Liver (tissue), 9 donors: ENCODE measurements around the gene CAMK1D. TPM values are rescaled to one million over a fixed set of nuclear protein-coding genes. Genes with fewer than 3 reads are reported as not detected.

ENCODE experiments used
- DNase-seq: peaks from one replicate; pipeline ENCODE4 v3.0.0-alpha.2; 2017; ENCODE audit warnings: low spot score
- H3K27ac ChIP-seq, 2 donors: one replicate each; pipeline ENCODE4 v1.7.0; 2013; ENCODE audit warnings: inconsistent platforms in 2 of 2, low read length in 2 of 2, control low read depth in 1 of 2, low read depth in 1 of 2, mild to moderate bottlenecking in 1 of 2
- H3K27me3 ChIP-seq, 4 donors: one replicate each; pipeline versions ENCODE4 v1.6.1 to v1.7.0; 2013; ENCODE audit warnings: low read length in 3 of 4, inconsistent platforms in 1 of 4, mild to moderate bottlenecking in 1 of 4, moderate library complexity in 1 of 4; ENCODE audit not compliant: control insufficient read depth in 4 of 4, insufficient read depth in 4 of 4
- H3K36me3 ChIP-seq, 4 donors: one replicate each; pipeline versions ENCODE4 v1.6.1 to v1.7.0; 2013; ENCODE audit warnings: low read length in 3 of 4, mild to moderate bottlenecking in 3 of 4, low read depth in 1 of 4, moderate library complexity in 1 of 4; ENCODE audit not compliant: control insufficient read depth in 4 of 4, insufficient read depth in 3 of 4
- H3K4me1 ChIP-seq, 4 donors: one replicate each; pipeline versions ENCODE4 v1.6.1 to v1.7.0; 2013; ENCODE audit warnings: low read length in 3 of 4, mild to moderate bottlenecking in 3 of 4, moderate library complexity in 1 of 4; ENCODE audit not compliant: control insufficient read depth in 4 of 4, insufficient read depth in 4 of 4
- H3K4me3 ChIP-seq, 3 donors: one replicate each; pipeline versions ENCODE4 v1.6.1 to v1.7.0; 2013; ENCODE audit warnings: low read length in 3 of 3, control low read depth in 1 of 3, low read depth in 1 of 3, mild to moderate bottlenecking in 1 of 3
- H3K9ac ChIP-seq, 2 donors: one replicate each; pipeline ENCODE4 v1.7.0; 2013; ENCODE audit warnings: low read length in 2 of 2, mild to moderate bottlenecking in 2 of 2, moderate library complexity in 2 of 2, control low read depth in 1 of 2, low read depth in 1 of 2
- H3K9me3 ChIP-seq, 4 donors: one replicate each; pipeline versions ENCODE4 v1.6.1 to v1.7.0; 2013; ENCODE audit warnings: low read length in 3 of 4; ENCODE audit not compliant: control insufficient read depth in 4 of 4
- FOXA1 ChIP-seq: IDR thresholded peaks from 2 replicates; pipeline ENCODE4 v1.6.1; 2016; ENCODE audit warnings: antibody characterized with exemption
- FOXA2 ChIP-seq: IDR thresholded peaks from 2 replicates; pipeline ENCODE4 v1.6.1; 2016; ENCODE audit warnings: antibody characterized with exemption
- GABPA ChIP-seq, 2 donors: IDR thresholded peaks in 1 of 2; conservative IDR thresholded peaks in 1 of 2; 2 replicates each; pipeline ENCODE4 v1.6.1; 2016; ENCODE audit warnings: antibody characterized with exemption in 2 of 2, mild to moderate bottlenecking in 1 of 2, moderate library complexity in 1 of 2
- JUND ChIP-seq, 2 donors: IDR thresholded peaks; 2 replicates each; pipeline ENCODE4 v1.6.1; 2016; ENCODE audit warnings: antibody characterized with exemption in 2 of 2
- NR2F2 ChIP-seq: IDR thresholded peaks from 2 replicates; pipeline ENCODE4 v1.6.1; 2016; ENCODE audit warnings: antibody characterized with exemption
- RAD21 ChIP-seq, 2 donors: IDR thresholded peaks; 2 replicates each; pipeline ENCODE4 v1.6.1; 2016; ENCODE audit warnings: antibody characterized with exemption in 2 of 2, mild to moderate bottlenecking in 2 of 2
- RXRA ChIP-seq, 2 donors: IDR thresholded peaks; 2 replicates each; pipeline ENCODE4 v1.6.1; 2017 to 2018; ENCODE audit warnings: antibody characterized with exemption in 2 of 2, mild to moderate bottlenecking in 1 of 2
- SP1 ChIP-seq: IDR thresholded peaks from 2 replicates; pipeline ENCODE4 v1.6.1; 2018; ENCODE audit warnings: antibody characterized with exemption, mild to moderate bottlenecking
- TAF1 ChIP-seq: conservative IDR thresholded peaks from 2 replicates; pipeline ENCODE4 v1.6.1; 2016; ENCODE audit warnings: antibody characterized with exemption, mild to moderate bottlenecking
- YY1 ChIP-seq: IDR thresholded peaks from 2 replicates; pipeline ENCODE4 v1.6.1; 2016; ENCODE audit warnings: antibody characterized with exemption, mild to moderate bottlenecking
- WGBS: extraction: QIAGEN DNeasy Blood & Tissue Kit; methylation state at CpG from one replicate; pipeline ENCODE4 v1.1.7; 2013; 5-methylcytosine and 5-hydroxymethylcytosine counted together
- polyA plus RNA-seq, 2 donors: library from polyadenylated mRNA; stranded (reverse) in 1 of 2; unstranded in 1 of 2; fragments of 200-250 nt in 1 of 2; fragments of >200 nt in 1 of 2; fragmentation: Nextera tagmentation in 1 of 2; extraction: Ambion mirVana in 1 of 2; gene quantifications; one replicate each; pipeline versions ENCODE4 v1.2.1 to v1.2.3, GENCODE V29; 2013 to 2015
- total RNA-seq, 2 donors: library from RNA; depleted of rRNA; stranded (reverse); fragments of >200 nt; gene quantifications; one replicate each; pipeline ENCODE4 v1.2.3, GENCODE V29; 2014
- TF ChIP-seq, protein P1 (sequence below): IDR thresholded peaks from 2 replicates; pipeline ENCODE4 v1.6.1; 2016; ENCODE audit warnings: antibody characterized with exemption
- TF ChIP-seq, protein P2 (sequence below): IDR thresholded peaks from 2 replicates; pipeline ENCODE4 v1.6.1; 2016; ENCODE audit warnings: antibody characterized with exemption
- TF ChIP-seq, protein P3 (sequence below): IDR thresholded peaks from 2 replicates; pipeline ENCODE4 v1.6.1; 2016; ENCODE audit warnings: antibody characterized with exemption
- TF ChIP-seq, protein P4 (sequence below): IDR thresholded peaks from 2 replicates; pipeline ENCODE4 v1.6.1; 2016; ENCODE audit warnings: antibody characterized with exemption, mild to moderate bottlenecking
- donor health status: healthy.
- donor health status: healthy.
- donor health status: healthy.
- donor health status: healthy.
- donor health status: healthy.

The CAMK1D gene
- total and polyA plus RNA-seq, 4 donors = 2.7 to 10.1 (median 4.2) TPM

DNA sequence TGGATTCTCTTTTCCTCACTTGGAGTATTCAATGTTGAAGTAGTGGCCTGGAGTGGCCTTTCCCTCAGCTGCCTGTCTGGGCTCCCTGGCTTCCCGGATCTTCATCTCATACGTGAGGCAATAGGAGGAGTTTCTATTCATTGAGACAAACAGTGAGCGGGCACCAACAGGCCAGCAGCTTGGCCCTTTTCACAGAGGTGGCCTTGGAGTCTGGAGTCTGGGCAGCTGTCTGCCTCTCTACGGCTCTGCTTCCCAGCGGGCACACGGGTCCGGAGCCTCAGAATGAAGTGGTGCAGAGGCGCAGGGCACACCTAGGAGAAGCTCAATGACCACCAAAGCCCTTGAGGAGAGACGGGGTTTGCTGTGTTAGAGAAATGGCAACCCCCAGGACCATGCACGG, 482.7 kb downstream of the CAMK1D start:
- Histone ChIP-seq H3K4me3 (no peak overlapping the region), H3K27ac (no peak overlapping the region), H3K36me3 (peaks cover 0 to 9% (median 4%) of the 10 kb centered on the region in 4 donors), H3K27me3 (no peaks in the 10 kb centered on the region), H3K4me1 (no peaks in the 10 kb centered on the region), H3K9me3 (no peaks in the 10 kb centered on the region), H3K9ac (no peak overlapping the region)
- whole genome bisulfite sequencing = 95% methylated on average over 10 of the region's 10 CpGs
- no peak for TF ChIP-seq NR2F2
- no peak for TF ChIP-seq FOXA2
- TF ChIP-seq JUND (IDR thresholded peaks at IDR 0.05) = no peak
- TF ChIP-seq, protein P1, sequence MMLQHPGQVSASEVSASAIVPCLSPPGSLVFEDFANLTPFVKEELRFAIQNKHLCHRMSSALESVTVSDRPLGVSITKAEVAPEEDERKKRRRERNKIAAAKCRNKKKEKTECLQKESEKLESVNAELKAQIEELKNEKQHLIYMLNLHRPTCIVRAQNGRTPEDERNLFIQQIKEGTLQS = no peak
- TF ChIP-seq YY1 = no peak
- TF ChIP-seq, protein P2, sequence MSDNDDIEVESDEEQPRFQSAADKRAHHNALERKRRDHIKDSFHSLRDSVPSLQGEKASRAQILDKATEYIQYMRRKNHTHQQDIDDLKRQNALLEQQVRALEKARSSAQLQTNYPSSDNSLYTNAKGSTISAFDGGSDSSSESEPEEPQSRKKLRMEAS = no peak
- no peak for TF ChIP-seq FOXA1
- TF ChIP-seq GABPA (IDR thresholded peaks at IDR 0.05 in 1 of 2, conservative IDR thresholded peaks at IDR 0.05 in 1 of 2) = no peak
- DNase-seq = no peak

DNA sequence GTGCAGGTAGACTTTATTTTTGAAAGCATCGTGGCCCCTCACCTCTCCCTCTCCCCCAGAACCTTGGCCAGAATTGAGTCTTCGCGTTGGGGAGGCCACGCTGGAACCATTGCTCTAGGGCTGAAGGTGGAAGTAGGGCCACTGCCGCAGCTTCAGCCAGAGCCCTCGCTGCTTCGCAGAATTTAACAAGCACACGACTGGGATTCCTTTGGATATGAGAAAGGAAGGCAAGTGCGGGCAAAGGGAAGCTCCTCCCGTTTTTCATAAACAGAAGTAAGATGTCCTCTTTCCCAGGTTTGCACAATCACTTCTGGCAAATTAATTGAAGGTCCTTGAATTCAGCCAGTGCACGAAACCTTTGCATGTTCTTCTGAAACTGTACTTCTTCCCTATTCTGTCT, 484.1 kb downstream of the CAMK1D start:
- WGBS = 91% methylated on average over 11 of the region's 11 CpGs
- H3K4me1 ChIP-seq = no peaks in the 10 kb centered on the region
- no peak overlapping the region for H3K27ac ChIP-seq
- no peak overlapping the region for H3K4me3 ChIP-seq
- H3K36me3 ChIP-seq = peaks cover 0 to 7% (median 2%) of the 10 kb centered on the region in 4 donors
- H3K9me3 ChIP-seq = no peaks in the 10 kb centered on the region
- DNase-seq = no peak
- no peak for TF ChIP-seq NR2F2
- no peak for TF ChIP-seq SP1
- TF ChIP-seq, protein P3, sequence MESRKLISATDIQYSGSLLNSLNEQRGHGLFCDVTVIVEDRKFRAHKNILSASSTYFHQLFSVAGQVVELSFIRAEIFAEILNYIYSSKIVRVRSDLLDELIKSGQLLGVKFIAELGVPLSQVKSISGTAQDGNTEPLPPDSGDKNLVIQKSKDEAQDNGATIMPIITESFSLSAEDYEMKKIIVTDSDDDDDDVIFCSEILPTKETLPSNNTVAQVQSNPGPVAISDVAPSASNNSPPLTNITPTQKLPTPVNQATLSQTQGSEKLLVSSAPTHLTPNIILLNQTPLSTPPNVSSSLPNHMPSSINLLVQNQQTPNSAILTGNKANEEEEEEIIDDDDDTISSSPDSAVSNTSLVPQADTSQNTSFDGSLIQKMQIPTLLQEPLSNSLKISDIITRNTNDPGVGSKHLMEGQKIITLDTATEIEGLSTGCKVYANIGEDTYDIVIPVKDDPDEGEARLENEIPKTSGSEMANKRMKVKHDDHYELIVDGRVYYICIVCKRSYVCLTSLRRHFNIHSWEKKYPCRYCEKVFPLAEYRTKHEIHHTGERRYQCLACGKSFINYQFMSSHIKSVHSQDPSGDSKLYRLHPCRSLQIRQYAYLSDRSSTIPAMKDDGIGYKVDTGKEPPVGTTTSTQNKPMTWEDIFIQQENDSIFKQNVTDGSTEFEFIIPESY = no peak
- TF ChIP-seq, protein P2 = no peak
- no peak for TF ChIP-seq RAD21 (IDR thresholded peaks at IDR 0.05)
- TF ChIP-seq RXRA (IDR thresholded peaks at IDR 0.05) = no peak
- TF ChIP-seq, protein P1 = no peak
- no peak for TF ChIP-seq TAF1
- TF ChIP-seq, protein P4, sequence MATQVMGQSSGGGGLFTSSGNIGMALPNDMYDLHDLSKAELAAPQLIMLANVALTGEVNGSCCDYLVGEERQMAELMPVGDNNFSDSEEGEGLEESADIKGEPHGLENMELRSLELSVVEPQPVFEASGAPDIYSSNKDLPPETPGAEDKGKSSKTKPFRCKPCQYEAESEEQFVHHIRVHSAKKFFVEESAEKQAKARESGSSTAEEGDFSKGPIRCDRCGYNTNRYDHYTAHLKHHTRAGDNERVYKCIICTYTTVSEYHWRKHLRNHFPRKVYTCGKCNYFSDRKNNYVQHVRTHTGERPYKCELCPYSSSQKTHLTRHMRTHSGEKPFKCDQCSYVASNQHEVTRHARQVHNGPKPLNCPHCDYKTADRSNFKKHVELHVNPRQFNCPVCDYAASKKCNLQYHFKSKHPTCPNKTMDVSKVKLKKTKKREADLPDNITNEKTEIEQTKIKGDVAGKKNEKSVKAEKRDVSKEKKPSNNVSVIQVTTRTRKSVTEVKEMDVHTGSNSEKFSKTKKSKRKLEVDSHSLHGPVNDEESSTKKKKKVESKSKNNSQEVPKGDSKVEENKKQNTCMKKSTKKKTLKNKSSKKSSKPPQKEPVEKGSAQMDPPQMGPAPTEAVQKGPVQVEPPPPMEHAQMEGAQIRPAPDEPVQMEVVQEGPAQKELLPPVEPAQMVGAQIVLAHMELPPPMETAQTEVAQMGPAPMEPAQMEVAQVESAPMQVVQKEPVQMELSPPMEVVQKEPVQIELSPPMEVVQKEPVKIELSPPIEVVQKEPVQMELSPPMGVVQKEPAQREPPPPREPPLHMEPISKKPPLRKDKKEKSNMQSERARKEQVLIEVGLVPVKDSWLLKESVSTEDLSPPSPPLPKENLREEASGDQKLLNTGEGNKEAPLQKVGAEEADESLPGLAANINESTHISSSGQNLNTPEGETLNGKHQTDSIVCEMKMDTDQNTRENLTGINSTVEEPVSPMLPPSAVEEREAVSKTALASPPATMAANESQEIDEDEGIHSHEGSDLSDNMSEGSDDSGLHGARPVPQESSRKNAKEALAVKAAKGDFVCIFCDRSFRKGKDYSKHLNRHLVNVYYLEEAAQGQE = no peak
- H3K27me3 ChIP-seq = no peaks in the 10 kb centered on the region
- H3K9ac ChIP-seq = no peak overlapping the region
